Muscle of arm (tissue), 12 donors: Measurements from ENCODE around the gene PHLDA1. TPM values are rescaled to one million over a fixed set of nuclear protein-coding genes. Genes with fewer than 3 reads are reported as not detected.

Experiments
- polyA plus RNA-seq, 12 donors: library from polyadenylated mRNA; unstranded; fragments of 120-200 nt; gene quantifications; one replicate each; pipeline ENCODE4 v1.2.1, GENCODE V29; 2013; ENCODE audit not compliant: insufficient read length in 12 of 12

The PHLDA1 gene
- polyA plus RNA-seq, 12 donors, result 17.8 to 34.9 (median 24.3) TPM; not detected in 1

Other genes starting within 250 kb of the PHLDA1 start
- gene NAP1L1, start 52.9 kb upstream of the PHLDA1 start, polyA plus RNA-seq, result 100 to 1,000 TPM; 159 to 774 (median 494) TPM